ENCODE data around the gene SLC4A1AP. TPM values are rescaled to one million over a fixed set of nuclear protein-coding genes. Genes with fewer than 3 reads are reported as not detected.

Gene SLC4A1AP
- total and polyA plus RNA-seq, 9 of the 15 experiments (the other 6 are each of a cell fraction or from before 2014, with no cell fraction given): 8.1 to 40.5 (median 35.3) TPM

DNA sequence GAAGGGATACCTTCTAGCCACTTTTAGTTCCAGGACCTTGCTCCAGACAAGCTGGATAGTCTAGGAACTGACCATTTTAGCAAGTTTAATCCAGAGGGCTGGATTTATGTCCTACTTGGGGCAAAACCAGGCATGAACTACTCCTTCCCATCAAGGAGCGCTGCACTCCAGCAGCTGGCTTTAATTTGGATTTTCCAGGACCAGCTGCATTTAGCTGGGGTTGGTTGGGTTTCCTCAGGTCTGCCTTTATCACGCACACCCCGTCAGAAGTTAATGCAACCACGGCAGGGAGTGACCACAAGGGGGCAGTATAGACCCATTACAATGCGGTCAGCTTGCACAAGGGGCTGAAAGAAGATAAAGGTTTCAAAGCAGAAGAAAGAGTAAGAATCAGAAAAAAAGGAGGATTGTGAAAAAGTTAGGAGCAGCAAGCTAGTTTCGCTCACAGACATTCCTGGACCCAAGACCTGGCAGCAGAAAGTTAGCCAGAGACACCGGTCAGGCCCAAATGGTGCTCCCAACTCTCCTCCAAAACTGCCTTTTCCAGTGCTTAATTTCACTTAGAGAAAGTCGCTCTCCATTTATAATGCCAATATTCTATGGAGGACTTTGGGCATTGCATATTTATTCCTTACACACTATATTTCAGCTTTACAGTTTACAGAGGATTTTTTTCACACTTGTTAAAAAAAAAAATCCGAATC is 40.1 kb downstream of the SLC4A1AP start (continued):
- TF ChIP-seq TGIF2 (CRISPR knock-in tag; IDR thresholded peaks at IDR 0.05) (no peak), RBFOX2 (IDR thresholded peaks at IDR 0.05; ENCODE audit: low read depth, low read length) (no peak), RBM15 (IDR thresholded peaks at IDR 0.05; ENCODE audit: insufficient read depth, low read length) (no peak), MYC (IDR thresholded peaks at IDR 0.05; ENCODE audit: low read depth, low read length) (0 out of 2 replicates have a peak, but pooled peaks have one; percentile 27), MYC (CRISPR knock-in tag; IDR thresholded peaks at IDR 0.05; ENCODE audit: borderline replicate concordance, low read depth) (no peak), ZNF384 (IDR thresholded peaks at IDR 0.05; ENCODE audit: low read depth, low read length) (0 out of 2 replicates have a peak, but pooled peaks have one; percentile 28), CBFB (CRISPR knock-in tag; IDR thresholded peaks at IDR 0.05) (0 out of 2 replicates have a peak, but pooled peaks have one; percentile 74), SMARCA4 (IDR thresholded peaks at IDR 0.05) (peak; percentile 38; the same call in 1 of the 2 replicates), SMC3 (conservative IDR thresholded peaks at IDR 0.05; ENCODE audit: insufficient read depth, low read depth, low read length) (peak; percentile 84), LARP7 (IDR thresholded peaks at IDR 0.05) (no peak), SOX6 (IDR thresholded peaks at IDR 0.05) (peak; percentile 14; the same call in 1 of the 2 replicates), EP300 (IDR thresholded peaks at IDR 0.05; ENCODE audit: low read length) (0 out of 2 replicates have a peak, but pooled peaks have one; percentile 15), CEBPB (tag; IDR thresholded peaks at IDR 0.05) (peak; percentile 85), CREM (IDR thresholded peaks at IDR 0.05; ENCODE audit: low read depth) (peak; percentile 63; the same call in 1 of the 2 replicates), ZNF785 (CRISPR knock-in tag; IDR thresholded peaks at IDR 0.05) (no peak), STAG1 (CRISPR knock-in tag; IDR thresholded peaks at IDR 0.05; ENCODE audit: borderline replicate concordance) (peak; percentile 75; the same call in 1 of the 2 replicates), PML (IDR thresholded peaks at IDR 0.05; ENCODE audit: low read length) (no peak), CBFA2T2 (conservative IDR thresholded peaks at IDR 0.05) (no peak)
- TF ChIP-seq, protein P1, sequence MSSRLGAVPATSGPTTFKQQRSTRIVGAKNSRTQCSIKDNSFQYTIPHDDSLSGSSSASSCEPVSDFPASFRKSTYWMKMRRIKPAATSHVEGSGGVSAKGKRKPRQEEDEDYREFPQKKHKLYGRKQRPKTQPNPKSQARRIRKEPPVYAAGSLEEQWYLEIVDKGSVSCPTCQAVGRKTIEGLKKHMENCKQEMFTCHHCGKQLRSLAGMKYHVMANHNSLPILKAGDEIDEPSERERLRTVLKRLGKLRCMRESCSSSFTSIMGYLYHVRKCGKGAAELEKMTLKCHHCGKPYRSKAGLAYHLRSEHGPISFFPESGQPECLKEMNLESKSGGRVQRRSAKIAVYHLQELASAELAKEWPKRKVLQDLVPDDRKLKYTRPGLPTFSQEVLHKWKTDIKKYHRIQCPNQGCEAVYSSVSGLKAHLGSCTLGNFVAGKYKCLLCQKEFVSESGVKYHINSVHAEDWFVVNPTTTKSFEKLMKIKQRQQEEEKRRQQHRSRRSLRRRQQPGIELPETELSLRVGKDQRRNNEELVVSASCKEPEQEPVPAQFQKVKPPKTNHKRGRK (tag; IDR thresholded peaks at IDR 0.05): no peak
- TF ChIP-seq, protein P2, sequence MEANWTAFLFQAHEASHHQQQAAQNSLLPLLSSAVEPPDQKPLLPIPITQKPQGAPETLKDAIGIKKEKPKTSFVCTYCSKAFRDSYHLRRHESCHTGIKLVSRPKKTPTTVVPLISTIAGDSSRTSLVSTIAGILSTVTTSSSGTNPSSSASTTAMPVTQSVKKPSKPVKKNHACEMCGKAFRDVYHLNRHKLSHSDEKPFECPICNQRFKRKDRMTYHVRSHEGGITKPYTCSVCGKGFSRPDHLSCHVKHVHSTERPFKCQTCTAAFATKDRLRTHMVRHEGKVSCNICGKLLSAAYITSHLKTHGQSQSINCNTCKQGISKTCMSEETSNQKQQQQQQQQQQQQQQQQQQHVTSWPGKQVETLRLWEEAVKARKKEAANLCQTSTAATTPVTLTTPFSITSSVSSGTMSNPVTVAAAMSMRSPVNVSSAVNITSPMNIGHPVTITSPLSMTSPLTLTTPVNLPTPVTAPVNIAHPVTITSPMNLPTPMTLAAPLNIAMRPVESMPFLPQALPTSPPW (CRISPR knock-in tag; IDR thresholded peaks at IDR 0.05): 0 out of 2 replicates have a peak, but pooled peaks have one; percentile 10
- TF ChIP-seq, protein P3, sequence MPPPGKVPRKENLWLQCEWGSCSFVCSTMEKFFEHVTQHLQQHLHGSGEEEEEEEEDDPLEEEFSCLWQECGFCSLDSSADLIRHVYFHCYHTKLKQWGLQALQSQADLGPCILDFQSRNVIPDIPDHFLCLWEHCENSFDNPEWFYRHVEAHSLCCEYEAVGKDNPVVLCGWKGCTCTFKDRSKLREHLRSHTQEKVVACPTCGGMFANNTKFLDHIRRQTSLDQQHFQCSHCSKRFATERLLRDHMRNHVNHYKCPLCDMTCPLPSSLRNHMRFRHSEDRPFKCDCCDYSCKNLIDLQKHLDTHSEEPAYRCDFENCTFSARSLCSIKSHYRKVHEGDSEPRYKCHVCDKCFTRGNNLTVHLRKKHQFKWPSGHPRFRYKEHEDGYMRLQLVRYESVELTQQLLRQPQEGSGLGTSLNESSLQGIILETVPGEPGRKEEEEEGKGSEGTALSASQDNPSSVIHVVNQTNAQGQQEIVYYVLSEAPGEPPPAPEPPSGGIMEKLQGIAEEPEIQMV (tag; conservative IDR thresholded peaks at IDR 0.05; ENCODE audit: low read depth): peak; percentile 27; the same call in 1 of the 2 replicates
- TF ChIP-seq, protein P4, sequence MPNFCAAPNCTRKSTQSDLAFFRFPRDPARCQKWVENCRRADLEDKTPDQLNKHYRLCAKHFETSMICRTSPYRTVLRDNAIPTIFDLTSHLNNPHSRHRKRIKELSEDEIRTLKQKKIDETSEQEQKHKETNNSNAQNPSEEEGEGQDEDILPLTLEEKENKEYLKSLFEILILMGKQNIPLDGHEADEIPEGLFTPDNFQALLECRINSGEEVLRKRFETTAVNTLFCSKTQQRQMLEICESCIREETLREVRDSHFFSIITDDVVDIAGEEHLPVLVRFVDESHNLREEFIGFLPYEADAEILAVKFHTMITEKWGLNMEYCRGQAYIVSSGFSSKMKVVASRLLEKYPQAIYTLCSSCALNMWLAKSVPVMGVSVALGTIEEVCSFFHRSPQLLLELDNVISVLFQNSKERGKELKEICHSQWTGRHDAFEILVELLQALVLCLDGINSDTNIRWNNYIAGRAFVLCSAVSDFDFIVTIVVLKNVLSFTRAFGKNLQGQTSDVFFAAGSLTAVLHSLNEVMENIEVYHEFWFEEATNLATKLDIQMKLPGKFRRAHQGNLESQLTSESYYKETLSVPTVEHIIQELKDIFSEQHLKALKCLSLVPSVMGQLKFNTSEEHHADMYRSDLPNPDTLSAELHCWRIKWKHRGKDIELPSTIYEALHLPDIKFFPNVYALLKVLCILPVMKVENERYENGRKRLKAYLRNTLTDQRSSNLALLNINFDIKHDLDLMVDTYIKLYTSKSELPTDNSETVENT (CRISPR knock-in tag; IDR thresholded peaks at IDR 0.05): no peak
